KMS-11 (cell line): ENCODE measurements around the gene KRT36.

ENCODE experiments used
- H2AFZ ChIP-seq: fragments of 200-600 bp; sonication (generic); 2 replicates; pipeline ENCODE4 v1.6.1; 2016; ENCODE audit warnings: antibody characterized with exemption, mixed run types, low read depth
- H3K27ac ChIP-seq: fragments of 200-600 bp; sonication (generic); 2 replicates; pipeline ENCODE4 v1.6.1; 2016; ENCODE audit warnings: mild to moderate bottlenecking, mixed run types
- H3K27me3 ChIP-seq: fragments of 200-600 bp; sonication (generic); 2 replicates; pipeline ENCODE4 v1.6.1; 2017; ENCODE audit warnings: mild to moderate bottlenecking, low read depth, mixed run types, moderate library complexity; ENCODE audit not compliant: insufficient read depth
- H3K36me3 ChIP-seq: fragments of 200-600 bp; sonication (generic); 2 replicates; pipeline ENCODE4 v1.6.1; 2017; ENCODE audit warnings: mild to moderate bottlenecking, mixed run types; ENCODE audit not compliant: insufficient read depth
- H3K4me1 ChIP-seq: fragments of 200-600 bp; sonication (generic); 2 replicates; pipeline ENCODE4 v1.6.1; 2016; ENCODE audit warnings: mild to moderate bottlenecking, low read depth, mixed run types; ENCODE audit not compliant: poor library complexity, severe bottlenecking
- H3K4me2 ChIP-seq: fragments of 200-600 bp; sonication (generic); 2 replicates; pipeline ENCODE4 v1.7.0; 2016; ENCODE audit warnings: mild to moderate bottlenecking, mixed run types
- H3K4me3 ChIP-seq: fragments of 200-600 bp; sonication (generic); IDR thresholded peaks from 2 replicates; pipeline ENCODE4 v1.6.1; 2017; ENCODE audit warnings: low read depth, low read length, mixed read lengths; ENCODE audit not compliant: insufficient read depth
- H3K79me2 ChIP-seq: fragments of 200-600 bp; sonication (generic); 2 replicates; pipeline ENCODE4 v1.6.1; 2016; ENCODE audit warnings: low read depth, mixed run types; ENCODE audit not compliant: insufficient read depth
- H3K9ac ChIP-seq: fragments of 200-600 bp; sonication (generic); 2 replicates; pipeline ENCODE4 v1.6.1; 2016; ENCODE audit warnings: mild to moderate bottlenecking, mixed run types
- H4K20me1 ChIP-seq: fragments of 200-600 bp; sonication (generic); 2 replicates; pipeline ENCODE4 v1.6.1; 2016; ENCODE audit warnings: mild to moderate bottlenecking, mixed run types; ENCODE audit not compliant: insufficient read depth
- TF ChIP-seq, protein P1 (sequence below): fragments of 200-600 bp; sonication (generic); conservative IDR thresholded peaks from 2 replicates; pipeline ENCODE4 v1.6.1; 2017; ENCODE audit warnings: low read depth, mild to moderate bottlenecking, antibody characterized with exemption, low read length, moderate library complexity, mixed read lengths

KRT36 gene

DNA sequence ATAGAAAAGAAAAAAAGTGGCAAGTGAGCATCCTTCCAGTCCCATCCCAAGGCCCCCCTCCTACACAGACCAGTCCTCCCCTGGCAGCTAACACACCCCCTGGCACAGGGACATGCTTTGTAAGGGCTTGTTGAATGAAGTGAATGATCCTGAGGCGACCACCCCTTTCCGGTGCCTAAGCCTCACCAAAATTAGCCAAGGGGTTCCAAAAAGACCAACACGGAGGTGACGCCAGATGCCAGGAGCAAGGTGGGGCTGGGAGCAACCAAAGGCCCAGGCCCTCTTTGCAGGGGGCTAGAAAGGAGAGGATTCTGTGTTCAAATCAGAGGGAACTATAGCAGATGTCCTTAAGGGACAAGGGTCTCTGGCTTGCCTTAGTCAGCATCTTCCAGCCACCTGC lies 14.3 kb downstream of the KRT36 start:
- Histone ChIP-seq H4K20me1 (no peaks in the 10 kb centered on the region), H3K27ac (no peak overlapping the region), H3K4me2 (no peak overlapping the region), H2AFZ (no peak overlapping the region), H3K79me2 (no peaks in the 10 kb centered on the region), H3K9ac (no peak overlapping the region), H3K4me3 (no peak overlapping the region), H3K36me3 (no peaks in the 10 kb centered on the region), H3K4me1 (no peaks in the 10 kb centered on the region), H3K27me3 (no peaks in the 10 kb centered on the region)
- TF ChIP-seq, protein P1, sequence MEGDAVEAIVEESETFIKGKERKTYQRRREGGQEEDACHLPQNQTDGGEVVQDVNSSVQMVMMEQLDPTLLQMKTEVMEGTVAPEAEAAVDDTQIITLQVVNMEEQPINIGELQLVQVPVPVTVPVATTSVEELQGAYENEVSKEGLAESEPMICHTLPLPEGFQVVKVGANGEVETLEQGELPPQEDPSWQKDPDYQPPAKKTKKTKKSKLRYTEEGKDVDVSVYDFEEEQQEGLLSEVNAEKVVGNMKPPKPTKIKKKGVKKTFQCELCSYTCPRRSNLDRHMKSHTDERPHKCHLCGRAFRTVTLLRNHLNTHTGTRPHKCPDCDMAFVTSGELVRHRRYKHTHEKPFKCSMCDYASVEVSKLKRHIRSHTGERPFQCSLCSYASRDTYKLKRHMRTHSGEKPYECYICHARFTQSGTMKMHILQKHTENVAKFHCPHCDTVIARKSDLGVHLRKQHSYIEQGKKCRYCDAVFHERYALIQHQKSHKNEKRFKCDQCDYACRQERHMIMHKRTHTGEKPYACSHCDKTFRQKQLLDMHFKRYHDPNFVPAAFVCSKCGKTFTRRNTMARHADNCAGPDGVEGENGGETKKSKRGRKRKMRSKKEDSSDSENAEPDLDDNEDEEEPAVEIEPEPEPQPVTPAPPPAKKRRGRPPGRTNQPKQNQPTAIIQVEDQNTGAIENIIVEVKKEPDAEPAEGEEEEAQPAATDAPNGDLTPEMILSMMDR: no peak

DNA sequence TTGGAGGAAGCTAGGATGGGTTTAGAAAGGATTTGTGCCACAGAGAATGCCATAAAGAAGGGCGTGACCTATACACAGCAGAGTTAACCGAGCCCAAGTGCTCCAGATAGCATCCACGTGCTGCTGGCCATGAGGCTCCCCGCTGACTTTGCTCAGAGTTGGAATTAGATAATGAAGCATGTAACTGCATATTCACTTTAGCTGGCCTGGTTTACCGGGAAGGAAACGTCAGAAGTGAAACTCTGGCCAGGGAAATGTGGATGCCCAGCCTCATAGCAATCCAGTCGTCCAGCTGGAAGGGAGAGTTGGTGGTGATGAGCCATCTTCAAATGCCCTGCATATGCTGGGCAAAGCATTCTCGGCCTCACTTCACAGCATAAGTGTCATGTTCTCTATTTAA lies 14.8 kb downstream of the KRT36 start:
- H3K4me2 ChIP-seq: no peak overlapping the region
- no peak overlapping the region for H3K9ac ChIP-seq
- no peaks in the 10 kb centered on the region for H3K27me3 ChIP-seq
- H3K4me3 ChIP-seq: no peak overlapping the region
- no peaks in the 10 kb centered on the region for H3K36me3 ChIP-seq
- H3K4me1 ChIP-seq: no peaks in the 10 kb centered on the region
- H4K20me1 ChIP-seq: no peaks in the 10 kb centered on the region
- no peak overlapping the region for H2AFZ ChIP-seq
- H3K79me2 ChIP-seq: no peaks in the 10 kb centered on the region
- H3K27ac ChIP-seq: no peak overlapping the region
- TF ChIP-seq, protein P1: no peak

DNA sequence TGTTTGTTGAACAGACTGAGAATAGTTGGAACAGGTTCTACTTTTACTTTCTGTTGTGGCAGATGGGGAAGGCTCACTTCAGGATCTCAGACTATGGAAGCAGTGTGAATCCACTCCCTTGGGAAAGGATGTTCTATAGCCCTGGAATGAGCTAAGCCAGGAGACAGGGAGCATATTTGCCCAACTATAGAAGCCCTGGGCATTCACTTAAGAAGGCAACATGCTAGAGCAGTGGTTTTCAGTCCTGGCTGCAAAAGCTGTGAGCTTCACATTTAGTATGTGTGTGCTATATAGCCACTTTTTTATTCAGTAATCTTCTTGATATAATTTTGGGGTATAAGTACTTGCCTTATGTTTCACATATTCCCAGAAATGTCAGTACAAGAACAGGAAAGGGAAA lies 21.4 kb downstream of the KRT36 start:
- Histone ChIP-seq H3K4me2 (no peak overlapping the region), H3K36me3 (no peaks in the 10 kb centered on the region), H4K20me1 (no peaks in the 10 kb centered on the region), H3K9ac (no peak overlapping the region), H2AFZ (no peak overlapping the region), H3K79me2 (no peaks in the 10 kb centered on the region), H3K4me1 (no peaks in the 10 kb centered on the region), H3K4me3 (no peak overlapping the region), H3K27me3 (no peaks in the 10 kb centered on the region), H3K27ac (no peak overlapping the region)
- TF ChIP-seq, protein P1: no peak

DNA sequence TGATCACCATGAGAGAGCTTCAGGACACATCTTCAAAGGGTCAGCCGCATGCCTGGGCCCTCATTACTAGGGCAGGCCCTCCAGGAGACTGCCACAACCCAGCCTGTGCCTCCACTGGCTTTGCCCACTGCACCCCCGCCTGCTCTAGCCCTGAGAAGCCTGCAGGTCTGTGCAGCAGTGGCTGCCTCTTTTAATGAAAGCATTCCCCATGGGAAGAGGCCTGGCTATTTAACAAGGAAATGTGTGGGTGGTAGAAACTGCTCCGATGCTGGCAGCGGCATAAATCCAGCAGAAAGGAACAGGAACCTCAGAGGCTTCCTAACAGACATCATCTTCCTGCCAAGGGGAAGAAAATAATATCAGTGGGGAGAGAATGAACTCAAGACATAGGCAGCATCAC lies 22.1 kb downstream of the KRT36 start:
- Histone ChIP-seq H3K27me3 (no peaks in the 10 kb centered on the region), H3K4me2 (no peak overlapping the region), H3K4me1 (no peaks in the 10 kb centered on the region)

More for the DNA sequence above, 22.1 kb downstream of the KRT36 start:
- Histone ChIP-seq H4K20me1 (no peaks in the 10 kb centered on the region), H3K4me3 (no peak overlapping the region), H3K27ac (no peak overlapping the region), H3K36me3 (no peaks in the 10 kb centered on the region), H2AFZ (no peak overlapping the region), H3K9ac (no peak overlapping the region), H3K79me2 (no peaks in the 10 kb centered on the region)
- TF ChIP-seq, protein P1: no peak
